ENCODE results near the gene HINT2.

HINT2 gene

DNA sequence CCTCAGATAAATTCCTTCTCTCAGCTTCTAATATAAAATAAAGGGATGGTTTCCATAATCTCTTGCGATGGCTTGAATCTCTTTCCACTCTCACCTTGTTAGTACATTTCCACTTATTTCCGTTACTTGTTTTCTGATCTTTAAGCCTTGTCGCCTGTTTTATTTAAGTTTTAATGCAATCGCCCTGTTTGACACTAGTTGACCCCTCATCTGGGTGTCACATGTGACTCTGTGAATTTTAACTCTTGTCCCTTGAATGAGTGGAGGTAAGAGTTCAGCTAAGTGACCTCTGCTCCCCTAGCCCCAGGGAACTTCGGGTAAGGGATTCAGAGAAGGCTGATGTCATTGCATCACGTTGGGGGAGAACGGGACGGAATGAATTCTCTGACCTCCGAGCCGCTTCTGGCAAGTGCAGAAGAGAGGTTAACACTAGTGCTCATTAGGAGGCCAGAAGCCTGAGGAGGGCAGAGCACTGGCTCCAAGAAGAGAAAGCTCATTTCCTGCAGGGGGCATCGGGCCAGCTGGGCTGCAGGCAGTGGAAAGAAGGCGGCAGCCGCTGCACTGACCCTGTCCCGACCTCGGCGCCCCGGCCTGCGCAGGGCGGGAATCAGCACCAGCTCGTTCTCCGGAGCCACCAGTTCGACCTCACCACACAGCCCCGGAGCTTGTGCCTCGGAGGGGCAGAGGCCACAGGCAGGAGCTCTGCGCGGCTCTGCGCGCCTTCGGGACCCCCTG, 569 bp downstream of the HINT2 start:
- TF ChIP-seq, protein P1, sequence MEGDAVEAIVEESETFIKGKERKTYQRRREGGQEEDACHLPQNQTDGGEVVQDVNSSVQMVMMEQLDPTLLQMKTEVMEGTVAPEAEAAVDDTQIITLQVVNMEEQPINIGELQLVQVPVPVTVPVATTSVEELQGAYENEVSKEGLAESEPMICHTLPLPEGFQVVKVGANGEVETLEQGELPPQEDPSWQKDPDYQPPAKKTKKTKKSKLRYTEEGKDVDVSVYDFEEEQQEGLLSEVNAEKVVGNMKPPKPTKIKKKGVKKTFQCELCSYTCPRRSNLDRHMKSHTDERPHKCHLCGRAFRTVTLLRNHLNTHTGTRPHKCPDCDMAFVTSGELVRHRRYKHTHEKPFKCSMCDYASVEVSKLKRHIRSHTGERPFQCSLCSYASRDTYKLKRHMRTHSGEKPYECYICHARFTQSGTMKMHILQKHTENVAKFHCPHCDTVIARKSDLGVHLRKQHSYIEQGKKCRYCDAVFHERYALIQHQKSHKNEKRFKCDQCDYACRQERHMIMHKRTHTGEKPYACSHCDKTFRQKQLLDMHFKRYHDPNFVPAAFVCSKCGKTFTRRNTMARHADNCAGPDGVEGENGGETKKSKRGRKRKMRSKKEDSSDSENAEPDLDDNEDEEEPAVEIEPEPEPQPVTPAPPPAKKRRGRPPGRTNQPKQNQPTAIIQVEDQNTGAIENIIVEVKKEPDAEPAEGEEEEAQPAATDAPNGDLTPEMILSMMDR (IDR thresholded peaks at IDR 0.05; ENCODE audit: low read depth, low read length, missing control alignments) = peak; percentile 47
- in situ Hi-C loops (cut with HindIII; ENCODE audit: low pct_ligation_motif_present, low sequenced_read_pairs) = no loop called here
- no peaks in the 10 kb centered on the region for H3K36me3 ChIP-seq (replicated peaks)
- peak overlapping the region; percentile 59 for H3K27ac ChIP-seq
- H3K27me3 ChIP-seq (replicated peaks) = no peaks in the 10 kb centered on the region
- no peak for DNase-seq
- H3K4me3 ChIP-seq (ENCODE audit: low read depth, low read length) = peak overlapping the region; percentile 82

- TF ChIP-seq, protein P1 (IDR thresholded peaks at IDR 0.05; ENCODE audit: low read depth, low read length, missing control alignments) = peak; percentile 68
- H3K27ac ChIP-seq = no peak overlapping the region
- no peak for DNase-seq
These were observed 1.3 kb downstream of the HINT2 start for GRCh38 chr9:35813434-35814105.

DNA sequence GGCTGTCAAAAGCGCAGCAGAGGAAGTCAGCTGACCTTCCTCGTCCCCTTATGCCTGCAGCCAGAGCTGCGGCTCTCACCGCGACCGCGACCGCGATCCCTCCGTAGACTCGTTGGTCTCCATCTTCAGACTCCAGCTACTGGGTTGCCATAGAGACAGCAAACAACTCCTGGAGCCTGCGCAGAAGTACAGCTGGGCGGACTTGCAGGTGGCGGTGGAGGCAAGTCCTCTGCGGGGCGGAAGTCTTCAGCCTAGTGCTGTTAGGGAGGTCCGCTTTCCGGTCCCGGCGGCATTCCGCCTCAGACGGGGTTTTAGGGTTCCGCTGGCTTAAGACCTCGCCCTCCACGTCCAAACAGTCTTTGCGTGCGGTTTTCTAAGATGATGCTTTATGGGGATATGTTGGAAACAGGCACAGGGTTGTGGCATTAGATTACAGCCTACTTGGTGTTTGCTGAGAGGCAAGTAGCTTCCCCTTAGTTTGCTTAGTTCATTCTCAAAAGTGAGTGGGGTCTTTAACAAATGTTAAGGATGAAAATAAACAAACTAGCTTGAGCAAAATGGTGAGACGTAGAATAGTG, 2.7 kb downstream of the HINT2 start, which contains the start of gene SPAG8:
Gene SPAG8 (minus strand): TSS at position 238 of the 578 bp plus-strand sequence. CDS start 115 bp downstream, at position 123.
- peak within 1 kb of the TSS; percentile 32 for H3K27ac ChIP-seq
- peak within 1 kb of the TSS; percentile 59 for H3K4me3 ChIP-seq (ENCODE audit: low read depth, low read length)
- TF ChIP-seq, protein P1 (IDR thresholded peaks at IDR 0.05; ENCODE audit: low read depth, low read length, missing control alignments) = no peak
- in situ Hi-C loops (cut with HindIII; ENCODE audit: low pct_ligation_motif_present, low sequenced_read_pairs) = no loop called here
- no peaks in the 10 kb centered on the region for H3K36me3 ChIP-seq (replicated peaks)
- H3K27me3 ChIP-seq (replicated peaks) = no peaks in the 10 kb centered on the region
- DNase-seq = peak; percentile 96

More at GRCh38 chr9:35813434-35814105, 1.3 kb downstream of the HINT2 start:
- in situ Hi-C loops (cut with HindIII; ENCODE audit: low pct_ligation_motif_present, low sequenced_read_pairs) = no loop called here
- Histone ChIP-seq H3K36me3 (replicated peaks) (no peaks in the 10 kb centered on the region), H3K4me3 (ENCODE audit: low read depth, low read length) (no peak overlapping the region), H3K27me3 (replicated peaks) (no peaks in the 10 kb centered on the region)

DNA sequence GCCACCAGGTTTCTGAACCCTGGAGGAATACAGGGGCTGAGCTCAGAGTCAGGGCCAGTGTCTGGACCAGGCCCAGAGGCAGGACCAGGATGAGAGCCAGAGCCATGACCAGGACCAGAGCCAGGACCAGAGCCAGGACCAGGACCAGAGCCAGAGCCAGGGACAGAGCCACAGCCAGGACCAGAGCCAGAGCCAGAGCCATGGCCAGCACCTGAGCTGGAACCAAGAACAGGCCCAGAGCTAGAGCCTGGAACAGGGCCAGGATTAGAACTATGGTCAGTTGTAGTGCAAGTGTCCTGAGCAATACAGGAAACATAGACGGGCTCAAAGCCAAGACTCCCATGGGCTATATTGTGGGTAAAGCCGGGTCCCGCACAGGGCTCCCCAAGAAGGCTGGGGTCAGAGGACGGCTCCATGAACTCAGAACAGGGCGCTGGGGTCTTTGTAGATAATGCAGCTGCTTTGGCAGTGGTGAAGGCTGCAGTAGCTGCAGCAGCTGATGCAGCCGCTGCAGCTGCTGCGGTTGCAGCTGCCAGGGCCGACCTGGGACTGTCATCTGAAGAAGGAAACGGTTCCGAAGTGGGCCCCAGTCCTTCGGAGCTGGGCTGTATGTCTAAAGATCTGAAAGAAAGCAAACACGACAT, 3.3 kb downstream of the HINT2 start:
- Histone ChIP-seq H3K27ac (no peak overlapping the region), H3K36me3 (replicated peaks) (no peaks in the 10 kb centered on the region), H3K4me3 (ENCODE audit: low read depth, low read length) (peak overlapping the region; percentile 59), H3K27me3 (replicated peaks) (no peaks in the 10 kb centered on the region)
- TF ChIP-seq, protein P1 (IDR thresholded peaks at IDR 0.05; ENCODE audit: low read depth, low read length, missing control alignments) = no peak
- no peak for DNase-seq
- in situ Hi-C loops (cut with HindIII; ENCODE audit: low pct_ligation_motif_present, low sequenced_read_pairs) = no loop called here

DNA sequence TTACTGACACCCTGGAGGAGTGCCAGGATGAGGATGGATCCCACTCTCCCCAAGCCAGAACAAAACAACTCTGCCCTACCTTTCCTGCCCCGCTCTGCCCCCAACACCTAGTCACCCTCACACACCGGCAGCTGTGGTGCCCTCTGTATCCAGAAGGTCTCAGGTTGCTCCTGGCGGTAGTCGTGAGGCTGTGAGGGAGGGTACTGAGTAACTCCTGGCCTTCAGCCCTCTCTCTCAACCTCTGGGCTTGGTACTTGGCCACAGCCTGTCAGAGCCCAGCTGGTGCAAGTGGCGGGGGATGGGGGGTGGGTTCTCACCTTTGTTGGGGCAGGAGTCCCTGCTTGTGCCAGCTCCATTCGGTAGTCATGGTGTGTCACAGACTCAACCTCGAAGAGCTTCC, 4.7 kb downstream of the HINT2 start:
- TF ChIP-seq, protein P1 (IDR thresholded peaks at IDR 0.05; ENCODE audit: low read depth, low read length, missing control alignments) = no peak
- in situ Hi-C loops (cut with HindIII; ENCODE audit: low pct_ligation_motif_present, low sequenced_read_pairs) = no loop called here
- peaks cover 3% of the 10 kb centered on the region for H3K36me3 ChIP-seq (replicated peaks)

More for the DNA sequence above, 4.7 kb downstream of the HINT2 start:
- no peak for DNase-seq
- Histone ChIP-seq H3K27ac (no peak overlapping the region), H3K27me3 (replicated peaks) (no peaks in the 10 kb centered on the region), H3K4me3 (ENCODE audit: low read depth, low read length) (no peak overlapping the region)
